ENCODE data around the gene TPSG1.

TPSG1 gene

GRCh38 chr16:1178295-1178910 lies 46.7 kb downstream of the TPSG1 start:
- in situ Hi-C loops (cut with MboI; ENCODE audit: low sequenced_read_pairs, unreplicated experiment): no loop called here
- no peak for DNase-seq (ENCODE audit: low spot score)
- TF ChIP-seq CTCF (IDR thresholded peaks at IDR 0.05; ENCODE audit: borderline replicate concordance, control extremely low read depth, extremely low read depth, insufficient read depth, missing control alignments): no peak

DNA sequence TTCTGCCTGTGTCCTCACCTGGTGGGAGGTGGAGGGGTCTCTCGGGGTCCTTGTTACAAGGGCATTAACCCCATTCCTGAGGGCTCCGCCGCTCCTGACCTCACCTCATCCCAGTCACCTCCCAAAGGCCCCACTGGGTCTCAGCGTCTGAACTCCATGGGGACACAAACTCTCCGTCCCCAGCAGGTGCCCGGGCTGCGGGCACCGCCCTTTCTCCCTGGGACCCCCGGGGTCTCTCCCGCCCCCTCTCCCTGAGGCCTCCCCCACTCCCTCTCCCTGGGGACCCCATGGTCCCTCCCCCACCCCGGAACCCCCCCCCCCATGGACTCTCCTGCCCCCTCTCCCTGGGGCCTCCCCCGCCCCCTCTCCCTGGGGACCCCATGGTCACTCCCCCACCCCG lies 47.3 kb downstream of the TPSG1 start:
- in situ Hi-C loops (cut with MboI; ENCODE audit: low sequenced_read_pairs, unreplicated experiment): no loop called here
- no peak for DNase-seq (ENCODE audit: low spot score)
- no peak for TF ChIP-seq CTCF (IDR thresholded peaks at IDR 0.05; ENCODE audit: borderline replicate concordance, control extremely low read depth, extremely low read depth, insufficient read depth, missing control alignments)

GRCh38 chr16:1177053-1177452 lies 48.0 kb downstream of the TPSG1 start:
- DNase-seq (ENCODE audit: low spot score): no peak
- in situ Hi-C loops (cut with MboI; ENCODE audit: low sequenced_read_pairs, unreplicated experiment): no loop called here
- no peak for TF ChIP-seq CTCF (IDR thresholded peaks at IDR 0.05; ENCODE audit: borderline replicate concordance, control extremely low read depth, extremely low read depth, insufficient read depth, missing control alignments)

GRCh38 chr16:1176280-1176897 lies 48.7 kb downstream of the TPSG1 start:
- DNase-seq (ENCODE audit: low spot score): no peak
- in situ Hi-C loops (cut with MboI; ENCODE audit: low sequenced_read_pairs, unreplicated experiment): no loop called here
- no peak for TF ChIP-seq CTCF (IDR thresholded peaks at IDR 0.05; ENCODE audit: borderline replicate concordance, control extremely low read depth, extremely low read depth, insufficient read depth, missing control alignments)

DNA sequence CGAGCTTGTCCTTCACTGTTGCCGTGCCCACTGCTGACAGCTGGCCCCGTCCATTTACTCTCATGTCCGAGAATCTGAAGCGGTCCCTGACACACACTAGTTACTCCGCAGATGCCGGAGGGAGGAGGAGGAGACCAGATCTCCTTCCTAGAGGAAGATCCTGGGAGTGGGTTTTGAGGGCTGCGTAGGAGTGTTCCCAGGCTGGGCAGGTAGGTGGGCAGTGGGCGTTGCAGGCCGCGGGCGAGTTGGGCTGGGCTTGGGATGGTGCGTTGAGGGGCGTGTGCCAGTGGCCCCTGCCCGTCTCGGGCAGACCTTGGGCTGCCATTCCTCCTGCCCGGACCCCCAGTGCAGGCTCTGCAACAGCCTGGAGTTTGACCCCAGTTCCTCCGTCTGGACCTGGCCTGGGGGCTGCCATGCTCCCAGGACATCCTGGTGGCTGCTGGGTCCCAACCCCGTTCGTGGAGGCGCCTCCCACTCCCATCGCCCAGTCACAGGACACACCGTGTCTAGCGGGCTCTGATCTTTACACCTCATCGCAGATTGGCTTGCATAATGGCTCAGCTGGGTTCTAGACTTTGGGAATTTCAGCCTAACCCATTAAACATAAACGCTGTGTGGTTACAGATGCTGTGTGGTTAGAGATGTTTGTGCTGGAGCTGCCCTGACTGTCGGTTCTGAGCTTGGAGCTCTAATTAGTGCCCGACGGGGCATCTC lies 49.3 kb downstream of the TPSG1 start:
- TF ChIP-seq CTCF (IDR thresholded peaks at IDR 0.05; ENCODE audit: borderline replicate concordance, control extremely low read depth, extremely low read depth, insufficient read depth, missing control alignments): no peak
- in situ Hi-C loops (cut with MboI; ENCODE audit: low sequenced_read_pairs, unreplicated experiment): no loop called here
- no peak for DNase-seq (ENCODE audit: low spot score)

- no peak for TF ChIP-seq CTCF (IDR thresholded peaks at IDR 0.05; ENCODE audit: borderline replicate concordance, control extremely low read depth, extremely low read depth, insufficient read depth, missing control alignments)
- in situ Hi-C loops (cut with MboI; ENCODE audit: low sequenced_read_pairs, unreplicated experiment): no loop called here
- DNase-seq (ENCODE audit: low spot score): no peak
Measured at GRCh38 chr16:1174477-1175357, 50.4 kb downstream of the TPSG1 start.
